H9 (cell line): ENCODE data around the gene MINPP1. TPM values are rescaled to one million over a fixed set of nuclear protein-coding genes. Genes with fewer than 3 reads are reported as not detected.

Experiments
- DNase-seq: peaks from one replicate; pipeline ENCODE4 v3.0.0-alpha.2; 2017
- H2AFZ ChIP-seq: one replicate; pipeline ENCODE4 v1.6.1; 2013; ENCODE audit warnings: mild to moderate bottlenecking, low read length, control low read depth, moderate library complexity
- H2AK5ac ChIP-seq: 2 replicates; pipeline ENCODE4 v1.6.1; 2013; ENCODE audit warnings: low read length, control low read depth, mixed read lengths; ENCODE audit not compliant: insufficient read length
- H2BK120ac ChIP-seq: one replicate; pipeline ENCODE4 v1.6.1; 2013; ENCODE audit warnings: low read depth, mild to moderate bottlenecking, low read length, control low read depth, inconsistent platforms; ENCODE audit not compliant: poor library complexity, severe bottlenecking
- H2BK12ac ChIP-seq: 2 replicates; pipeline ENCODE4 v1.6.1; 2013; ENCODE audit warnings: low read length, control low read depth, mixed read lengths, low read depth; ENCODE audit not compliant: insufficient read length
- H2BK15ac ChIP-seq: 2 replicates; pipeline ENCODE4 v1.6.1; 2013; ENCODE audit warnings: low read depth, low read length, control low read depth
- H2BK20ac ChIP-seq: one replicate; pipeline ENCODE4 v1.6.1; 2013; ENCODE audit warnings: low read depth, mild to moderate bottlenecking, low read length, control low read depth, inconsistent platforms; ENCODE audit not compliant: poor library complexity, severe bottlenecking
- H2BK5ac ChIP-seq: 2 replicates; pipeline ENCODE4 v1.6.1; 2013; ENCODE audit warnings: low read length, control low read depth, mixed read lengths; ENCODE audit not compliant: insufficient read length
- H3K14ac ChIP-seq: 2 replicates; pipeline ENCODE4 v1.6.1; 2013; ENCODE audit warnings: low read length, control low read depth; ENCODE audit not compliant: insufficient read depth
- H3K18ac ChIP-seq: 2 replicates; pipeline ENCODE4 v1.6.1; 2013; ENCODE audit warnings: low read depth, mild to moderate bottlenecking, mixed read lengths, low read length, control low read depth; ENCODE audit not compliant: insufficient read length
- H3K23ac ChIP-seq: 2 replicates; pipeline ENCODE4 v1.6.1; 2013; ENCODE audit warnings: low read length, control low read depth, mixed read lengths, low read depth; ENCODE audit not compliant: insufficient read length
- H3K23me2 ChIP-seq: 2 replicates; pipeline ENCODE4 v1.6.1; 2013; ENCODE audit warnings: low read depth, mild to moderate bottlenecking, mixed read lengths, low read length, control low read depth; ENCODE audit not compliant: insufficient read length, poor library complexity, severe bottlenecking
- H3K27ac ChIP-seq: 2 replicates; pipeline ENCODE4 v1.5.1; 2013; ENCODE audit warnings: low read length, control low read depth, mixed read lengths, low read depth; ENCODE audit not compliant: insufficient read length
- H3K27me3 ChIP-seq: 2 replicates; pipeline ENCODE4 v1.6.1; 2013; ENCODE audit warnings: low read length, control low read depth, inconsistent platforms; ENCODE audit not compliant: insufficient read depth
- H3K4ac ChIP-seq: 2 replicates; pipeline ENCODE4 v1.6.1; 2013; ENCODE audit warnings: low read depth, mild to moderate bottlenecking, control low read depth, inconsistent platforms, low read length, moderate library complexity
- H3K4me1 ChIP-seq: 2 replicates; pipeline ENCODE4 v1.6.1; 2013; ENCODE audit warnings: low read length, control low read depth, inconsistent platforms; ENCODE audit not compliant: insufficient read depth
- H3K4me2 ChIP-seq: 2 replicates; pipeline ENCODE4 v1.6.1; 2013; ENCODE audit warnings: low read length, control low read depth, mixed read lengths; ENCODE audit not compliant: insufficient read length, insufficient read depth
- H3K56ac ChIP-seq: 2 replicates; pipeline ENCODE4 v1.6.1; 2013; ENCODE audit warnings: low read depth, mild to moderate bottlenecking, mixed read lengths, low read length, control low read depth; ENCODE audit not compliant: insufficient read length
- H3K79me1 ChIP-seq: 2 replicates; pipeline ENCODE4 v1.6.1; 2013; ENCODE audit warnings: low read depth, mild to moderate bottlenecking, moderate library complexity, low read length, control low read depth, inconsistent platforms; ENCODE audit not compliant: insufficient read depth, poor library complexity, severe bottlenecking
- H3K79me2 ChIP-seq: 2 replicates; pipeline ENCODE4 v1.6.1; 2013; ENCODE audit warnings: low read length, control low read depth, inconsistent platforms; ENCODE audit not compliant: insufficient read depth
- H3K9ac ChIP-seq: 2 replicates; pipeline ENCODE4 v1.6.1; 2013; ENCODE audit warnings: low read length, control low read depth, mixed read lengths; ENCODE audit not compliant: insufficient read length; ENCODE audit errors: extremely low read depth
- H3K9me3 ChIP-seq: one replicate; pipeline ENCODE4 v1.6.1; 2013; ENCODE audit warnings: low read depth, low read length, inconsistent platforms; ENCODE audit not compliant: control insufficient read depth
- H3T11ph ChIP-seq: one replicate; pipeline ENCODE4 v1.6.1; 2013; ENCODE audit warnings: mild to moderate bottlenecking, low read length, control low read depth, inconsistent platforms
- H4K20me1 ChIP-seq: one replicate; pipeline ENCODE4 v1.6.1; 2013; ENCODE audit not compliant: control insufficient read depth, insufficient read length, insufficient read depth
- H4K5ac ChIP-seq: 2 replicates; pipeline ENCODE4 v1.6.1; 2013; ENCODE audit warnings: low read depth, mild to moderate bottlenecking, mixed read lengths, low read length, control low read depth; ENCODE audit not compliant: insufficient read length
- H4K8ac ChIP-seq: replicated peaks from 2 replicates; pipeline ENCODE4 v1.6.1; 2013; ENCODE audit warnings: low read length, control low read depth, mixed read lengths, low read depth; ENCODE audit not compliant: insufficient read length
- H4K91ac ChIP-seq: 2 replicates; pipeline ENCODE4 v1.6.1; 2013; ENCODE audit warnings: low read depth, mild to moderate bottlenecking, moderate library complexity, mixed read lengths, low read length, control low read depth; ENCODE audit not compliant: insufficient read length
- H3K27ac Mint-ChIP-seq, 3 experiments: 2 replicates in 2 of 3; 3 replicates in 1 of 3; pipeline ENCODE4 v1.8.0; 2020 to 2021; ENCODE audit warnings: mixed read lengths in 3 of 3, mild to moderate bottlenecking in 1 of 3, moderate library complexity in 1 of 3
- H3K27me3 Mint-ChIP-seq: 2 replicates; pipeline ENCODE4 v1.8.0; 2021; ENCODE audit warnings: low read depth, mild to moderate bottlenecking, moderate library complexity, mixed read lengths
- H3K36me3 Mint-ChIP-seq, 3 experiments: 2 replicates in 2 of 3; 3 replicates in 1 of 3; pipeline ENCODE4 v1.8.0; 2020 to 2021; ENCODE audit warnings: low read depth in 3 of 3, mixed read lengths in 3 of 3; ENCODE audit not compliant: insufficient read depth in 1 of 3
- H3K4me1 Mint-ChIP-seq, 2 experiments: 2 replicates each; pipeline ENCODE4 v1.8.0; 2020; ENCODE audit warnings: mixed read lengths in 2 of 2
- H3K4me3 Mint-ChIP-seq, 2 experiments: 2 replicates in 1 of 2; 3 replicates in 1 of 2; pipeline ENCODE4 v1.8.0; 2020 to 2021; ENCODE audit warnings: mild to moderate bottlenecking in 2 of 2, mixed read lengths in 2 of 2, moderate library complexity in 1 of 2
- H3K9me3 Mint-ChIP-seq, 2 experiments: 2 replicates in 1 of 2; 3 replicates in 1 of 2; pipeline ENCODE4 v1.8.0; 2020; ENCODE audit warnings: mild to moderate bottlenecking in 2 of 2, mixed read lengths in 2 of 2, moderate library complexity in 1 of 2
- WGBS: extraction: QIAGEN DNeasy Blood & Tissue Kit; methylation state at CpG from one replicate; pipeline ENCODE4 v1.1.7; 2013; ENCODE audit warnings: missing lambda C conversion rate, low lambda C conversion rate, mixed read lengths; ENCODE audit not compliant: insufficient read length; ENCODE audit errors: extremely low coverage; 5-methylcytosine and 5-hydroxymethylcytosine counted together
- total RNA-seq: library from RNA; stranded (reverse); gene quantifications from 2 replicates; pipeline ENCODE4 v1.2.1, GENCODE V29; 2021
- TF ChIP-seq, protein P1 (sequence below): fragments of 200-600 bp; sonication (generic); conservative IDR thresholded peaks from 3 replicates; pipeline ENCODE4 v1.8.0; 2021; ENCODE audit warnings: antibody characterized with exemption, mild to moderate bottlenecking

MINPP1 gene
- total RNA-seq, 1 experiment from 2014 or later: 30.3 TPM

GRCh38 chr10:87579563-87579962, 74.9 kb downstream of the MINPP1 start:
- no peak for DNase-seq
- Histone ChIP-seq H4K91ac (no peak overlapping the region), H3K27me3 (no peaks in the 10 kb centered on the region), H3K23me2 (no peaks in the 10 kb centered on the region), H2AK5ac (no peak overlapping the region), H4K20me1 (no peaks in the 10 kb centered on the region), H4K5ac (no peak overlapping the region), H3T11ph (no peak overlapping the region), H3K9me3 (no peaks in the 10 kb centered on the region), H3K4me1 (no peaks in the 10 kb centered on the region), H2BK5ac (no peak overlapping the region), H3K18ac (no peak overlapping the region), H3K4me2 (no peak overlapping the region), H3K23ac (no peak overlapping the region), H3K56ac (no peak overlapping the region), H2BK12ac (no peak overlapping the region), H2AFZ (no peak overlapping the region), H2BK15ac (no peak overlapping the region), H3K27ac (no peak overlapping the region), H4K8ac (no peak overlapping the region), H3K14ac (no peak overlapping the region), H2BK120ac (no peak overlapping the region), H3K79me2 (no peaks in the 10 kb centered on the region), H2BK20ac (no peak overlapping the region), H3K79me1 (no peaks in the 10 kb centered on the region), H3K9ac (no peak overlapping the region), H3K4ac (no peak overlapping the region)
- Mint-ChIP-seq H3K4me1 (peaks cover 5 to 8% of the 10 kb centered on the region in 2 experiments), H3K27me3 (0 out of 2 replicates have a peak, but pooled peaks cover 2% of the 10 kb centered on the region), H3K9me3 (0 out of 5 replicates have a peak, but pooled peaks cover 0 to 3% of the 10 kb centered on the region in 2 experiments), H3K4me3 (no peak overlapping the region), H3K27ac (no peak overlapping the region), H3K36me3 (no peaks in the 10 kb centered on the region)
- TF ChIP-seq, protein P1, sequence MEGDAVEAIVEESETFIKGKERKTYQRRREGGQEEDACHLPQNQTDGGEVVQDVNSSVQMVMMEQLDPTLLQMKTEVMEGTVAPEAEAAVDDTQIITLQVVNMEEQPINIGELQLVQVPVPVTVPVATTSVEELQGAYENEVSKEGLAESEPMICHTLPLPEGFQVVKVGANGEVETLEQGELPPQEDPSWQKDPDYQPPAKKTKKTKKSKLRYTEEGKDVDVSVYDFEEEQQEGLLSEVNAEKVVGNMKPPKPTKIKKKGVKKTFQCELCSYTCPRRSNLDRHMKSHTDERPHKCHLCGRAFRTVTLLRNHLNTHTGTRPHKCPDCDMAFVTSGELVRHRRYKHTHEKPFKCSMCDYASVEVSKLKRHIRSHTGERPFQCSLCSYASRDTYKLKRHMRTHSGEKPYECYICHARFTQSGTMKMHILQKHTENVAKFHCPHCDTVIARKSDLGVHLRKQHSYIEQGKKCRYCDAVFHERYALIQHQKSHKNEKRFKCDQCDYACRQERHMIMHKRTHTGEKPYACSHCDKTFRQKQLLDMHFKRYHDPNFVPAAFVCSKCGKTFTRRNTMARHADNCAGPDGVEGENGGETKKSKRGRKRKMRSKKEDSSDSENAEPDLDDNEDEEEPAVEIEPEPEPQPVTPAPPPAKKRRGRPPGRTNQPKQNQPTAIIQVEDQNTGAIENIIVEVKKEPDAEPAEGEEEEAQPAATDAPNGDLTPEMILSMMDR: no peak
- WGBS: no CpG with 5 or more reads among the region's 1 CpG
